Measurements from ENCODE around the gene FSTL1.

FSTL1 gene

GRCh38 chr3:120450600-120451271 is at the start of gene FSTL1:
TSS of gene FSTL1 (minus strand) at chr3:120450992. CDS start at chr3:120450746, 246 bp downstream.
- no peak for DNase-seq

- no peak for DNase-seq
Observed at GRCh38 chr3:120498556-120499346, 48.0 kb upstream of the FSTL1 start.

GRCh38 chr3:120497818-120498217 is 47.0 kb upstream of the FSTL1 start:
- DNase-seq, result no peak

- no peak for DNase-seq
Observed at GRCh38 chr3:120497336-120497735, 46.5 kb upstream of the FSTL1 start.

GRCh38 chr3:120496278-120497002 is 45.6 kb upstream of the FSTL1 start:
- no peak for DNase-seq

- DNase-seq, result no peak
Observed at GRCh38 chr3:120495809-120496208, 45.0 kb upstream of the FSTL1 start.

GRCh38 chr3:120492103-120492502 is 41.3 kb upstream of the FSTL1 start:
- DNase-seq, result no peak

GRCh38 chr3:120489421-120489820 is 38.6 kb upstream of the FSTL1 start:
- no peak for DNase-seq

- DNase-seq, result no peak
Observed at GRCh38 chr3:120488296-120488695, 37.5 kb upstream of the FSTL1 start.

GRCh38 chr3:120487191-120487650 is 36.4 kb upstream of the FSTL1 start:
- no peak for DNase-seq

- no peak for DNase-seq
Observed at GRCh38 chr3:120481081-120481480, 30.3 kb upstream of the FSTL1 start.

- no peak for DNase-seq
Observed at GRCh38 chr3:120477781-120478180, 27.0 kb upstream of the FSTL1 start.

- no peak for DNase-seq
Observed at GRCh38 chr3:120475722-120476377, 25.1 kb upstream of the FSTL1 start.

- no peak for DNase-seq
Observed at GRCh38 chr3:120473896-120474675, 23.3 kb upstream of the FSTL1 start.

GRCh38 chr3:120473389-120473788 is 22.6 kb upstream of the FSTL1 start:
- DNase-seq, result no peak

- no peak for DNase-seq
Observed at GRCh38 chr3:120472121-120472844, 21.5 kb upstream of the FSTL1 start.

GRCh38 chr3:120471643-120472042 is 20.9 kb upstream of the FSTL1 start:
- no peak for DNase-seq

GRCh38 chr3:120470870-120471269 is 20.1 kb upstream of the FSTL1 start:
- no peak for DNase-seq

GRCh38 chr3:120469882-120470301 is 19.1 kb upstream of the FSTL1 start:
- no peak for DNase-seq

GRCh38 chr3:120469440-120469839 is 18.6 kb upstream of the FSTL1 start:
- DNase-seq, result no peak

- no peak for DNase-seq
Observed at GRCh38 chr3:120468635-120469295, 18.0 kb upstream of the FSTL1 start.
